GM12892 (cell line): ENCODE measurements around the gene ANKRD11.

Source experiments
- POLR2A ChIP-seq: IDR thresholded peaks from 2 replicates; pipeline ENCODE4 v1.6.1; 2011; ENCODE audit warnings: low read depth, low read length, control low read depth
- TAF1 ChIP-seq: IDR thresholded peaks from 2 replicates; pipeline ENCODE4 v1.6.1; 2011; ENCODE audit warnings: low read depth, mild to moderate bottlenecking, control low read depth, low read length, borderline replicate concordance

DNA sequence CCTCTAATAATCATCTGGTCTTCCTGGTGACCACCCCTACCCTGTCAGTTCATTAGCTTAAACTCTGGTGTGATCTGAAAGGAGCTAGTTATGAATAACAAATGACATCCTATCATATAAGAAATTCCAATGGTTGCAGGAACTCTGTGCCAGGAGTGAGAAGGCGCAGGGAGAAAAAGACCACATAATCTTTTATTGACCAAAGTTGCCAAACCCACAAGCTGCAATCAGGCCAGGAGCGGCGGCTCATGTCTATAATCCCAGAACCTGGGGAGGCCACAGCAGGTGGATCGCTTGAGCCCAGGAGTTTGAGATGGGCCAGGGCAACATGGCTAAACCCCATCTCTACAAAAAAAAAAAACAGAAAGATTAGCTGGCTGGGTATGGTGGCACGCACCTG, 23.4 kb downstream of the ANKRD11 start:
- TF ChIP-seq POLR2A, result no peak
- TF ChIP-seq TAF1, result no peak
